ENCODE results near the gene GCNA. TPM values are rescaled to one million over a fixed set of nuclear protein-coding genes. Genes with fewer than 3 reads are reported as not detected.

The GCNA gene, protein sequence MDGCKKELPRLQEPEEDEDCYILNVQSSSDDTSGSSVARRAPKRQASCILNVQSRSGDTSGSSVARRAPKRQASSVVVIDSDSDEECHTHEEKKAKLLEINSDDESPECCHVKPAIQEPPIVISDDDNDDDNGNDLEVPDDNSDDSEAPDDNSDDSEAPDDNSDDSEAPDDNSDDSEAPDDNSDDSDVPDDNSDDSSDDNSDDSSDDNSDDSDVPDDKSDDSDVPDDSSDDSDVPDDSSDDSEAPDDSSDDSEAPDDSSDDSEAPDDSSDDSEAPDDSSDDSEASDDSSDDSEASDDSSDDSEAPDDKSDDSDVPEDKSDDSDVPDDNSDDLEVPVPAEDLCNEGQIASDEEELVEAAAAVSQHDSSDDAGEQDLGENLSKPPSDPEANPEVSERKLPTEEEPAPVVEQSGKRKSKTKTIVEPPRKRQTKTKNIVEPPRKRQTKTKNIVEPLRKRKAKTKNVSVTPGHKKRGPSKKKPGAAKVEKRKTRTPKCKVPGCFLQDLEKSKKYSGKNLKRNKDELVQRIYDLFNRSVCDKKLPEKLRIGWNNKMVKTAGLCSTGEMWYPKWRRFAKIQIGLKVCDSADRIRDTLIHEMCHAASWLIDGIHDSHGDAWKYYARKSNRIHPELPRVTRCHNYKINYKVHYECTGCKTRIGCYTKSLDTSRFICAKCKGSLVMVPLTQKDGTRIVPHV
- 1 to 10 TPM in 7 of 9 donors, under 1 TPM in 2; 0.18 to 6.6 (median 1.8) TPM for total RNA-seq
- polyA plus RNA-seq: 10 to 100 TPM in 1 of 3 donors, 1 to 10 TPM in 2; 1.9 to 23.3 (median 2.6) TPM
- long read RNA-seq, donor 1, partial matches to known transcripts: 6 of 6 reads
- long read RNA-seq, donor 1, other reads (novel, unspliced or antisense): 0 of 6 reads
- long read RNA-seq, donor 2: 0 reads
- long read RNA-seq, donor 3, partial matches to known transcripts: 6 of 6 reads
- long read RNA-seq, donor 3, other reads (novel, unspliced or antisense): 0 of 6 reads
- long read RNA-seq, donor 4: 0 reads
- long read RNA-seq, donor 5: 0 reads
- long read RNA-seq, donor 6: 0 reads
- long read RNA-seq, donor 7: 0 reads
- long read RNA-seq, donor 8: 0 reads
- long read RNA-seq, donor 9: 0 reads
- long read RNA-seq, donor 10: 0 reads

GRCh38 chrX:71578253-71579135 is at the start of gene GCNA:
TSS of gene GCNA (plus strand) at chrX:71578437. CDS start at chrX:71580822, 2,385 bp downstream.
- DNase-seq: no peak
- Histone ChIP-seq H3K4me3 (no peak within 1 kb of the TSS), H3K27ac (no peak within 1 kb of the TSS), H3K4me1 (replicated peaks in 1 of 2) (no peaks in the 10 kb centered on the region), H3K36me3 (replicated peaks in 1 of 2) (peaks cover 0 to 25% of the 10 kb centered on the region in 2 donors), H3K27me3 (no peaks in the 10 kb centered on the region), H3K9me3 (replicated peaks in 1 of 3) (no peaks in the 10 kb centered on the region)
- intact Hi-C loops (cut with DNase I): no loop called here
- 92 to 97% (median 95%) methylated on average over 24 to 48 of the region's 48 CpGs for WGBS, 4 donors
- TF ChIP-seq, protein P1, sequence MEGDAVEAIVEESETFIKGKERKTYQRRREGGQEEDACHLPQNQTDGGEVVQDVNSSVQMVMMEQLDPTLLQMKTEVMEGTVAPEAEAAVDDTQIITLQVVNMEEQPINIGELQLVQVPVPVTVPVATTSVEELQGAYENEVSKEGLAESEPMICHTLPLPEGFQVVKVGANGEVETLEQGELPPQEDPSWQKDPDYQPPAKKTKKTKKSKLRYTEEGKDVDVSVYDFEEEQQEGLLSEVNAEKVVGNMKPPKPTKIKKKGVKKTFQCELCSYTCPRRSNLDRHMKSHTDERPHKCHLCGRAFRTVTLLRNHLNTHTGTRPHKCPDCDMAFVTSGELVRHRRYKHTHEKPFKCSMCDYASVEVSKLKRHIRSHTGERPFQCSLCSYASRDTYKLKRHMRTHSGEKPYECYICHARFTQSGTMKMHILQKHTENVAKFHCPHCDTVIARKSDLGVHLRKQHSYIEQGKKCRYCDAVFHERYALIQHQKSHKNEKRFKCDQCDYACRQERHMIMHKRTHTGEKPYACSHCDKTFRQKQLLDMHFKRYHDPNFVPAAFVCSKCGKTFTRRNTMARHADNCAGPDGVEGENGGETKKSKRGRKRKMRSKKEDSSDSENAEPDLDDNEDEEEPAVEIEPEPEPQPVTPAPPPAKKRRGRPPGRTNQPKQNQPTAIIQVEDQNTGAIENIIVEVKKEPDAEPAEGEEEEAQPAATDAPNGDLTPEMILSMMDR (IDR thresholded peaks at IDR 0.05): no peak
- no peak for TF ChIP-seq POLR2A (IDR thresholded peaks at IDR 0.05)

GRCh38 chrX:71532078-71532752 is 46.0 kb upstream of the GCNA start:
- Histone ChIP-seq H3K27me3 (no peaks in the 10 kb centered on the region), H3K36me3 (replicated peaks in 1 of 2) (no peaks in the 10 kb centered on the region), H3K9me3 (replicated peaks in 1 of 3) (no peaks in the 10 kb centered on the region), H3K4me3 (peak overlapping the region in 1 of 4 donors; percentile 59), H3K27ac (peak overlapping the region in 4 of 5 donors; percentile 73 to 90 (median 88)), H3K4me1 (replicated peaks in 1 of 2) (peaks cover 6 to 7% of the 10 kb centered on the region in 2 donors)
- TF ChIP-seq POLR2A (IDR thresholded peaks at IDR 0.05): no peak
- TF ChIP-seq, protein P1 (IDR thresholded peaks at IDR 0.05): no peak
- intact Hi-C loops (cut with DNase I): no loop called here
- WGBS, 4 donors: 1 to 44% (median 15%) methylated on average over 10 to 25 of the region's 25 CpGs
- peak in 5 of 7 donors; percentile 20 to 62 (median 47) for DNase-seq

GRCh38 chrX:71532753-71533425 is 45.3 kb upstream of the GCNA start, which contains the start of gene OGT:
TSS of gene OGT (plus strand) at chrX:71533104. CDS start at chrX:71533300, 196 bp downstream.
- H3K36me3 ChIP-seq (replicated peaks in 1 of 2): no peaks in the 10 kb centered on the region
- intact Hi-C loops (cut with DNase I): no loop called here
- 0 to 50% (median 13%) methylated on average over 28 to 47 of the region's 47 CpGs for WGBS, 4 donors
- TF ChIP-seq, protein P1 (IDR thresholded peaks at IDR 0.05): no peak
- TF ChIP-seq POLR2A (IDR thresholded peaks at IDR 0.05): peak; percentile 61 to 83
- no peaks in the 10 kb centered on the region for H3K27me3 ChIP-seq
- no peaks in the 10 kb centered on the region for H3K9me3 ChIP-seq (replicated peaks in 1 of 3)
- peak; percentile 92 to 98 (median 96) for DNase-seq
- peak within 1 kb of the TSS; percentile 72 to 90 (median 87) for H3K27ac ChIP-seq
- H3K4me1 ChIP-seq (replicated peaks in 1 of 2): peaks cover 7 to 13% of the 10 kb centered on the region in 2 donors
- H3K4me3 ChIP-seq: peak within 1 kb of the TSS; percentile 35 to 87 (median 66)

Measured in adrenal gland (tissue), 19 donors.